Endothelial cell of umbilical vein (primary cell): ENCODE results near the gene BCOR. TPM values are rescaled to one million over a fixed set of nuclear protein-coding genes. Genes with fewer than 3 reads are reported as not detected.

Experiments
- BruUV-seq: library from RNA; stranded (reverse); fragments of 400-500 nt; replicated peaks from 2 replicates; lab custom pipeline; 2021; lab: Mats Ljungman, UMichigan
- CTCF ChIA-PET: fragments of 300-600, 350-600 bp; sonication (Branson Sonifier 250); formaldehyde crosslinking; loops from one replicate; lab custom pipeline; 2021; ENCODE audit warnings: antibody characterized with exemption, inconsistent platforms; lab: Charles Lee
- POLR2A ChIA-PET: fragments of 300-600, 350-600 bp; sonication (Branson Sonifier 250); formaldehyde crosslinking; loops from one replicate; lab custom pipeline; 2021; ENCODE audit warnings: antibody characterized with exemption, inconsistent platforms; lab: Charles Lee
- DNase-seq: peaks from one replicate; pipeline ENCODE4 v3.0.0-alpha.2; 2011; ENCODE audit warnings: low read depth, low spot score
- FAIRE-seq: peaks from 2 replicates; lab custom pipeline; 2011; peaks lifted over from hg19 to GRCh38; lab: Jason Lieb, UNC
- H2AFZ ChIP-seq: 2 replicates; pipeline ENCODE4 v1.6.0; 2012; ENCODE audit warnings: low read depth, low read length, control low read depth, inconsistent platforms
- H3K27ac ChIP-seq: 2 replicates; pipeline ENCODE4 v1.5.1; 2011; ENCODE audit warnings: low read depth, mild to moderate bottlenecking, control low read depth, low read length, moderate library complexity; ENCODE audit not compliant: insufficient read depth
- H3K27me3 ChIP-seq, 2 experiments: 2 replicates each; pipeline versions ENCODE4 v1.6.0 to v1.6.1; 2011; ENCODE audit warnings: low read length in 2 of 2, mixed read lengths in 1 of 2; ENCODE audit not compliant: control insufficient read depth in 2 of 2, insufficient read depth in 2 of 2
- H3K36me3 ChIP-seq, 2 experiments: 2 replicates in 1 of 2; 3 replicates in 1 of 2; pipeline ENCODE4 v1.5.1; 2011; ENCODE audit warnings: low read length in 2 of 2, mild to moderate bottlenecking in 1 of 2, moderate library complexity in 1 of 2; ENCODE audit not compliant: control insufficient read depth in 2 of 2, insufficient read depth in 2 of 2; ENCODE audit errors: extremely low read depth in 1 of 2
- H3K4me1 ChIP-seq: 3 replicates; pipeline ENCODE4 v1.5.1; 2011; ENCODE audit warnings: mild to moderate bottlenecking, low read length; ENCODE audit not compliant: control insufficient read depth, insufficient read depth; ENCODE audit errors: extremely low read depth
- H3K4me2 ChIP-seq: 2 replicates; pipeline ENCODE4 v1.6.1; 2011; ENCODE audit warnings: low read length, control low read depth, mixed read lengths; ENCODE audit not compliant: insufficient read depth
- H3K4me3 ChIP-seq, 3 experiments: fragments of 200-600 bp in 1 of 3; sonication (generic), shearing (Covaris generic) in 1 of 3; replicated peaks in 1 of 3; 2 replicates each; pipeline ENCODE4 v1.5.1; 2011 to 2016; ENCODE audit warnings: control low read depth in 3 of 3, low read length in 3 of 3, mild to moderate bottlenecking in 2 of 3, inconsistent platforms in 1 of 3, low read depth in 1 of 3, moderate library complexity in 1 of 3; ENCODE audit not compliant: insufficient read depth in 1 of 3
- H3K79me2 ChIP-seq: 2 replicates; pipeline ENCODE4 v1.6.0; 2012; ENCODE audit warnings: low read length, inconsistent platforms; ENCODE audit not compliant: control insufficient read depth, insufficient read depth
- H3K9ac ChIP-seq: replicated peaks from 2 replicates; pipeline ENCODE3; 2011; ENCODE audit warnings: low read length, control low read depth; ENCODE audit not compliant: insufficient read depth; ENCODE audit errors: extremely low read depth
- H3K9me1 ChIP-seq: replicated peaks from 3 replicates; pipeline ENCODE4 v1.6.0; 2011; ENCODE audit warnings: mild to moderate bottlenecking, low read length; ENCODE audit not compliant: control insufficient read depth, insufficient read depth; ENCODE audit errors: extremely low read depth
- H3K9me3 ChIP-seq: replicated peaks from 2 replicates; pipeline ENCODE4 v1.5.1; 2012; ENCODE audit warnings: low read length, inconsistent platforms; ENCODE audit not compliant: control insufficient read depth, insufficient read depth
- H4K20me1 ChIP-seq: replicated peaks from 2 replicates; pipeline ENCODE3; 2011; ENCODE audit warnings: mild to moderate bottlenecking, low read length; ENCODE audit not compliant: control insufficient read depth, insufficient read depth; ENCODE audit errors: extremely low read depth
- EZH2 ChIP-seq: IDR thresholded peaks from 2 replicates; pipeline ENCODE4 v1.6.1; 2012; ENCODE audit warnings: borderline replicate concordance, low read depth, mild to moderate bottlenecking, moderate library complexity, low read length, inconsistent platforms; ENCODE audit not compliant: severe bottlenecking
- FOS ChIP-seq: IDR thresholded peaks from 2 replicates; pipeline ENCODE4 v1.6.1; 2011; ENCODE audit warnings: mild to moderate bottlenecking, low read length, moderate library complexity, borderline replicate concordance; ENCODE audit not compliant: insufficient read depth
- GATA2 ChIP-seq: IDR thresholded peaks from 2 replicates; pipeline ENCODE4 v1.7.0; 2011; ENCODE audit warnings: low read depth, mild to moderate bottlenecking, moderate library complexity, mixed read lengths, low read length; ENCODE audit not compliant: insufficient read length, insufficient read depth
- JUN ChIP-seq: IDR thresholded peaks from 2 replicates; pipeline ENCODE4 v1.6.1; 2011; ENCODE audit warnings: borderline replicate concordance, low read depth; ENCODE audit not compliant: insufficient read length, insufficient read depth
- MAX ChIP-seq: IDR thresholded peaks from 2 replicates; pipeline ENCODE4 v1.6.1; 2011; ENCODE audit not compliant: insufficient read depth, insufficient read length
- MYC ChIP-seq: IDR thresholded peaks from one replicate; pipeline ENCODE4 v1.6.1; 2011; ENCODE audit warnings: mild to moderate bottlenecking, low read depth, low read length
- POLR2A ChIP-seq: IDR thresholded peaks from 2 replicates; pipeline ENCODE4 v1.6.1; 2012; ENCODE audit warnings: low read depth, mild to moderate bottlenecking, control low read depth, low read length
- POLR2AphosphoS5 ChIP-seq: IDR thresholded peaks from 2 replicates; pipeline ENCODE4 v1.6.1; 2012; ENCODE audit warnings: low read depth, mild to moderate bottlenecking, control low read depth, low read length, moderate library complexity; ENCODE audit not compliant: insufficient read depth
- dilution Hi-C: fragments of 300-500 bp; cut with MboI; formaldehyde crosslinking; loops from one replicate; pipeline ENCODE4 v1.15.0; 2019; ENCODE audit warnings: low sequenced_read_pairs; ENCODE audit not compliant: extremely low pct_ligation_motif_present
- intact Hi-C: fragments of 100-400 bp; cut with micrococcal nuclease; formaldehyde crosslinking; loops from one replicate; pipeline ENCODE4 v1.10.0; 2022
- polyA plus RNA-seq, 4 experiments: library from polyadenylated mRNA; depleted of rRNA in 3 of 4; stranded (reverse) in 3 of 4; unstranded in 1 of 4; fragments of >200 nt; gene quantifications; 2 replicates each; pipeline versions ENCODE4 v1.2.1 to v1.2.3, GENCODE V29; 2011 to 2012; ENCODE audit warnings: missing spikeins in 1 of 4
- total RNA-seq: library from RNA; stranded (reverse); gene quantifications from 2 replicates; pipeline ENCODE4 v1.2.3, GENCODE V29; 2021
- TF ChIP-seq, protein P1 (sequence below), 2 donors: IDR thresholded peaks; 1 replicate in 1 of 2; 2 replicates in 1 of 2; pipeline ENCODE4 v1.5.1; 2011; ENCODE audit warnings: low read length in 2 of 2, mild to moderate bottlenecking in 2 of 2, moderate library complexity in 2 of 2, control low read depth in 1 of 2, inconsistent platforms in 1 of 2, low read depth in 1 of 2; ENCODE audit not compliant: insufficient read depth in 1 of 2; ENCODE audit errors: extremely low read depth in 1 of 2

The BCOR gene
- total and polyA plus RNA-seq, 2 donors (not counting 3 experiments of a cell fraction or from before 2014, with no cell fraction given): 10.1 to 24.2 TPM

GRCh38 chrX:40122487-40122886, 24.7 kb upstream of the BCOR start:
- ChIA-PET CTCF (no interaction called here), POLR2A (no interaction called here)
- no peaks in the 10 kb centered on the region for H3K79me2 ChIP-seq
- H3K27ac ChIP-seq: no peak overlapping the region
- no peaks in the 10 kb centered on the region for H4K20me1 ChIP-seq
- intact Hi-C loops: no loop called here
- FAIRE-seq (no peak), DNase-seq (no peak)
- H3K36me3 ChIP-seq: no peaks in the 10 kb centered on the region
- no peak overlapping the region for H3K9ac ChIP-seq
- TF ChIP-seq POLR2AphosphoS5 (no peak), FOS (no peak), EZH2 (no peak), POLR2A (no peak)
- dilution Hi-C loops: no loop called here
- no peak overlapping the region for H2AFZ ChIP-seq
- H3K9me1 ChIP-seq: no peaks in the 10 kb centered on the region
- no TSS peak for BruUV-seq
- H3K4me2 ChIP-seq: no peak overlapping the region
- no peaks in the 10 kb centered on the region for H3K9me3 ChIP-seq
- H3K4me1 ChIP-seq: no peaks in the 10 kb centered on the region
- H3K4me3 ChIP-seq: no peak overlapping the region
- no peaks in the 10 kb centered on the region for H3K27me3 ChIP-seq

GRCh38 chrX:40121618-40122017, 23.9 kb upstream of the BCOR start:
- Histone ChIP-seq H3K79me2 (no peaks in the 10 kb centered on the region), H3K27ac (no peak overlapping the region), H4K20me1 (no peaks in the 10 kb centered on the region), H2AFZ (no peak overlapping the region), H3K4me3 (no peak overlapping the region), H3K9ac (no peak overlapping the region), H3K9me1 (no peaks in the 10 kb centered on the region), H3K4me2 (no peak overlapping the region), H3K9me3 (no peaks in the 10 kb centered on the region), H3K4me1 (no peaks in the 10 kb centered on the region), H3K36me3 (no peaks in the 10 kb centered on the region), H3K27me3 (no peaks in the 10 kb centered on the region)
- ChIA-PET CTCF (interaction anchor here (1.0 kb wide), 1 partner anchor 19 kb away, joined by 3 read pairs; no protein-coding TSS in a partner anchor), POLR2A (no interaction called here)
- DNase-seq (no peak), FAIRE-seq (no peak)
- no peak for TF ChIP-seq FOS
- TF ChIP-seq, protein P1, sequence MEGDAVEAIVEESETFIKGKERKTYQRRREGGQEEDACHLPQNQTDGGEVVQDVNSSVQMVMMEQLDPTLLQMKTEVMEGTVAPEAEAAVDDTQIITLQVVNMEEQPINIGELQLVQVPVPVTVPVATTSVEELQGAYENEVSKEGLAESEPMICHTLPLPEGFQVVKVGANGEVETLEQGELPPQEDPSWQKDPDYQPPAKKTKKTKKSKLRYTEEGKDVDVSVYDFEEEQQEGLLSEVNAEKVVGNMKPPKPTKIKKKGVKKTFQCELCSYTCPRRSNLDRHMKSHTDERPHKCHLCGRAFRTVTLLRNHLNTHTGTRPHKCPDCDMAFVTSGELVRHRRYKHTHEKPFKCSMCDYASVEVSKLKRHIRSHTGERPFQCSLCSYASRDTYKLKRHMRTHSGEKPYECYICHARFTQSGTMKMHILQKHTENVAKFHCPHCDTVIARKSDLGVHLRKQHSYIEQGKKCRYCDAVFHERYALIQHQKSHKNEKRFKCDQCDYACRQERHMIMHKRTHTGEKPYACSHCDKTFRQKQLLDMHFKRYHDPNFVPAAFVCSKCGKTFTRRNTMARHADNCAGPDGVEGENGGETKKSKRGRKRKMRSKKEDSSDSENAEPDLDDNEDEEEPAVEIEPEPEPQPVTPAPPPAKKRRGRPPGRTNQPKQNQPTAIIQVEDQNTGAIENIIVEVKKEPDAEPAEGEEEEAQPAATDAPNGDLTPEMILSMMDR (IDR thresholded peaks at IDR 0.05; ENCODE audit: extremely low read depth in 1 of 2, insufficient read depth in 1 of 2, low read depth in 1 of 2, low read length in 2 of 2): no peak
- TF ChIP-seq GATA2: no peak
- no peak for TF ChIP-seq JUN
- no peak for TF ChIP-seq MYC
- no peak for TF ChIP-seq MAX
- TF ChIP-seq POLR2A: no peak
- TF ChIP-seq POLR2AphosphoS5: no peak
- no peak for TF ChIP-seq EZH2
- intact Hi-C loops: no loop called here
- no TSS peak for BruUV-seq
- dilution Hi-C loops: no loop called here
